ENCODE measurements around the gene BCO1.

Gene BCO1

GRCh38 chr16:81242977-81243618 lies 4.6 kb downstream of the BCO1 start:
- no peak for DNase-seq (ENCODE audit: low read depth)
- no peak overlapping the region for H3K4me3 ChIP-seq (ENCODE audit: low read depth, low read length)
- no peak for TF ChIP-seq CTCF (IDR thresholded peaks at IDR 0.05; ENCODE audit: low read depth, low read length, missing control alignments)

GRCh38 chr16:81243942-81244341 lies 5.5 kb downstream of the BCO1 start:
- no peak overlapping the region for H3K4me3 ChIP-seq (ENCODE audit: low read depth, low read length)
- no peak for DNase-seq (ENCODE audit: low read depth)
- no peak for TF ChIP-seq CTCF (IDR thresholded peaks at IDR 0.05; ENCODE audit: low read depth, low read length, missing control alignments)

GRCh38 chr16:81251871-81252270 lies 13.4 kb downstream of the BCO1 start:
- DNase-seq (ENCODE audit: low read depth): no peak
- TF ChIP-seq CTCF (IDR thresholded peaks at IDR 0.05; ENCODE audit: low read depth, low read length, missing control alignments): no peak
- no peak overlapping the region for H3K4me3 ChIP-seq (ENCODE audit: low read depth, low read length)

GRCh38 chr16:81253141-81253540 lies 14.7 kb downstream of the BCO1 start:
- no peak for DNase-seq (ENCODE audit: low read depth)
- no peak for TF ChIP-seq CTCF (IDR thresholded peaks at IDR 0.05; ENCODE audit: low read depth, low read length, missing control alignments)
- no peak overlapping the region for H3K4me3 ChIP-seq (ENCODE audit: low read depth, low read length)

GRCh38 chr16:81254922-81255526 lies 16.5 kb downstream of the BCO1 start:
- DNase-seq (ENCODE audit: low read depth): no peak
- H3K4me3 ChIP-seq (ENCODE audit: low read depth, low read length): no peak overlapping the region
- no peak for TF ChIP-seq CTCF (IDR thresholded peaks at IDR 0.05; ENCODE audit: low read depth, low read length, missing control alignments)

- TF ChIP-seq CTCF (IDR thresholded peaks at IDR 0.05; ENCODE audit: low read depth, low read length, missing control alignments): no peak
- no peak for DNase-seq (ENCODE audit: low read depth)
- H3K4me3 ChIP-seq (ENCODE audit: low read depth, low read length): no peak overlapping the region
Measured at GRCh38 chr16:81259916-81260315, 21.4 kb downstream of the BCO1 start.
